ENCODE results near the gene CRTAP.
"Not testable (repeated sequence)": the region's sequence is repeated elsewhere in the genome, so short reads cannot be mapped to it uniquely, and the experiment has no call there.

The CRTAP gene

GRCh38 chr3:33179132-33179531 is 65.3 kb downstream of the CRTAP start:
- DNase-seq (ENCODE audit: low spot score): no peak

DNA sequence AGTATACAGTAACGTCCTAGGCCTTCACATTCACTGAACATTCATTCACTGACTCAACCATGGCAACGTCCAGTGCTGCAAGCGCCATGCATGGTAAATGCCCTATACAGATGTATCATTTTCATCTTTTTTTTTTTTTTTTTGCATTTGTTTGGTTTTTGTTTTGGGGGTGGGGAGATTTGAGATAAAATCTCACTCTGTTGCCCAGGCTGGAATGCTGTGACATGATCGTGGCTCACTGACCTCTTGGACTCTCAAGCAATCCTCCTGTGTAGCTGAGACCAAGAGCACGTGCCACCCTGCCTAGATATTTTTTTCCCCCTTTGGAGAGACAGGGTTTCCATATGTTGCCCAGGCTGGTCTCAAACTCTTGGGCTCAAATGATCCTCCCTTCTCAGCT is 67.4 kb downstream of the CRTAP start:
- DNase-seq (ENCODE audit: low spot score): no peak

GRCh38 chr3:33181641-33182040 is 67.8 kb downstream of the CRTAP start:
- DNase-seq (ENCODE audit: low spot score): not testable (repeated sequence)

- no peak for DNase-seq (ENCODE audit: low spot score)
These were observed 71.0 kb downstream of the CRTAP start for GRCh38 chr3:33184863-33185262.

DNA sequence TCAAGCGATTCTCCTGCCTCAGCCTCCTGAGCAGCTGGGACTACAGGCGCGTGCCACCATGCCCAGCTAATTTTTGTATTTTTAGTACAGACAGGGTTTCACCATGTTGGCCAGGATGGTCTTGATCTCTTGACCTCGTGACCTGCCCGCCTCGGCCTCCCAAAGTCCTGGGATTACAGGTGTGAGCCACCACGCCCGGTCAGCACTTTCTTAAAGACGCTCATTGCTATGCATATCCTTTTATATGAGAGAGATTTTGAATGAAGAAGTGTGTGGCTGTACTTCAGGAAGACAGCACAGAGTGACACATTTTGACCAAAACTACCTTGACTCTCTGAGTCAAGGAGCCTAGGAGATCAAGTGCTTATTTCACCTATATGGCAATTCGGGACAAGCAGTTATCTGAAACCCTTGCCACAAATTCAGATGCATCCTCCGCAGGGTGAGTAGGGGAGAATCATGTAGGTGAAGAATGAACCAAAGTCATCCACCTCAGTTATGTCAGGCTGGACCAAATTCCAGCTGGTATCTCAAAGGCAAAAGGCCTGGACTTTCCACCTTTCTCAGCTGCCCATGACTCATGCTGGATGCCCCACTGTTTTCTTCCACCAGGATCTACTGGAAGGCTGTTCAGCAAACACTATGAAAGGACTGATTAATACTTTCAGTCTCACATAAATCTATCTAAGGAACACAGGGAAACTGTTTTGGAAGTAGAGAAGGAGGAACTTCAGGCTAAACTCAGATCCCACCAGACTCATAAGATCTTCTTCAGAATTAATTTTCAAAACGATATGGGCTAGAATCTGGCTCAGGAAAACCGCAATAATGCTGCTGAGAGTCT is 72.9 kb downstream of the CRTAP start:
- no peak for DNase-seq (ENCODE audit: low spot score)

DNA sequence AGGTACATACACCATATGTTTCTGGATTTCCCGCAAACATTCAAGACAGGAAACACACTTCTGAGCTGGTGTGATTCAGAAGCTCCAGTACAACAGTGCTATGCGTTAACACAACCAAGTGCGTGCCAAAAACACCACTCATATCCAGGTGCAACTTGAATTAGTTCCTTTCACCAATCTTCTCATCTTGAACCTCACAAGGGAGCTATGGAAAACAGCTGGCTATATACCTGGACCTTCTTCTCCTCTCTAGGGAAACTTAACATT is 73.5 kb downstream of the CRTAP start:
- DNase-seq (ENCODE audit: low spot score): no peak

GRCh38 chr3:33194303-33194702 is 80.5 kb downstream of the CRTAP start:
- no peak for DNase-seq (ENCODE audit: low spot score)

- DNase-seq (ENCODE audit: low spot score): no peak
These were observed 82.7 kb downstream of the CRTAP start for GRCh38 chr3:33196538-33196937.

Data from AG20443 (cell line).